ENCODE measurements around the gene SLC27A3.
"Not testable (repeated sequence)": the region's sequence is repeated elsewhere in the genome, so short reads cannot be mapped to it uniquely, and the experiment has no call there.

SLC27A3 gene

GRCh38 chr1:153780551-153780950, 5.3 kb downstream of the SLC27A3 start:
- no peak for DNase-seq

- not testable (repeated sequence) for DNase-seq
Observed at GRCh38 chr1:153782648-153783047, 7.4 kb downstream of the SLC27A3 start.

GRCh38 chr1:153783233-153784190, 8.3 kb downstream of the SLC27A3 start:
- peak; percentile 95 for DNase-seq

- DNase-seq, result no peak
Observed at GRCh38 chr1:153786038-153786790, 11.0 kb downstream of the SLC27A3 start.

GRCh38 chr1:153789478-153790034, 14.3 kb downstream of the SLC27A3 start:
- no peak for DNase-seq

GRCh38 chr1:153790313-153790965, 15.2 kb downstream of the SLC27A3 start:
- no peak for DNase-seq

GRCh38 chr1:153790966-153791647, 15.9 kb downstream of the SLC27A3 start:
- no peak for DNase-seq

GRCh38 chr1:153791648-153792253, 16.5 kb downstream of the SLC27A3 start:
- no peak for DNase-seq

GRCh38 chr1:153792631-153793041, 17.4 kb downstream of the SLC27A3 start:
- no peak for DNase-seq

- DNase-seq, result no peak
Observed at GRCh38 chr1:153793261-153793972, 18.2 kb downstream of the SLC27A3 start.

- DNase-seq, result no peak
Observed at GRCh38 chr1:153793973-153794615, 18.9 kb downstream of the SLC27A3 start.

- no peak for DNase-seq
Observed at GRCh38 chr1:153794624-153795329, 19.6 kb downstream of the SLC27A3 start.

- no peak for DNase-seq
Observed at GRCh38 chr1:153795330-153795837, 20.2 kb downstream of the SLC27A3 start.

GRCh38 chr1:153795934-153796785, 21.0 kb downstream of the SLC27A3 start:
- no peak for DNase-seq

GRCh38 chr1:153796786-153797659, 21.8 kb downstream of the SLC27A3 start:
- DNase-seq, result peak; percentile 90

- DNase-seq, result no peak
Observed at GRCh38 chr1:153798468-153798780, 23.2 kb downstream of the SLC27A3 start.

GRCh38 chr1:153799016-153799415, 23.8 kb downstream of the SLC27A3 start:
- no peak for DNase-seq
